ENCODE results near the gene CFAP251. TPM values are rescaled to one million over a fixed set of nuclear protein-coding genes. Genes with fewer than 3 reads are reported as not detected.
"Not testable (repeated sequence)": the region's sequence is repeated elsewhere in the genome, so short reads cannot be mapped to it uniquely, and the experiment has no call there.

Gene CFAP251
- total and polyA plus RNA-seq, 10 of the 15 experiments (the other 5 are each of a cell fraction or from before 2014, with no cell fraction given): 0.10 to 0.97 (median 0.64) TPM

DNA sequence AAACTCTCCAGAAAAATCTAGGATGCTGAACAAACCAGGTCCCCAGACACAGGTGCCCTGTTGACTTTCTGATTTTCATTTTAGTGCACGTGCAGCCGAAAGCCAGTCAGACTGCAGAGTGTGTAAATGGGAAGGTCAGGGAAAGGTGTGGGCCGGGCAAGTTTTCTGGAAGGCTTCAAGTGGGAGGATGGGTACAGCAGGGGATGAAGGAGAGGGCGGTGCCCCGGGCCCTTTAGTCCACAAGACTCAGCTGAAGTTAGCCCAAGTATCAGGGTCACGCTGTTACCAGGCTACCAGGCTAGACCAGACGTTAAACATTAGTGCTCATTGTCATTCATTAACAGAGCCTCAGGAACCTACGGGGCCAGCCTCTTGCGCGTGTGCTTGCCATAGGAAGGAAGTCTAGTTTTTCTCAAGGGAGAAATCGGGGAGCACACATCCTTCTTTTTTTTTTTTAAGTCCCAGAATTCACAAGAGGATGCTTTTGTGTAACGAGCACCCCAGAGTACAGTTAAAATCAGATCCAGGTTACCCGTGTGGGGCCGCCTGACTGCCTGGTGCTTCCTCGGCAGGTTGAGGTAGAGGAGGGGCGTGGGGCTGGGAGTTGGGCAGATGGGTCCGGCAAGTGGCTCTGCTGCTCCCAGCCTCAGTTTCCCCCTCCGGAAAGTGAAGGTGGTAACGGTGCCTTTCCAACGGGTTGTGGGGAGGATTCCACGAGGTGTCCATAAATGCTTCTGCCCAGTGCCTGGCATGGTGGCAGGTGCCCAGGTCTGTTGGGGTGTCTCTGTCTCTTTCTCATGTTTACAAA is 122.4 kb downstream of the CFAP251 start:
- intact Hi-C loops (cut with micrococcal nuclease; ENCODE audit: unreplicated experiment): no loop called here
- no peak overlapping the region for H2AFZ ChIP-seq (ENCODE audit: control insufficient read depth, low read depth, low read length)

DNA sequence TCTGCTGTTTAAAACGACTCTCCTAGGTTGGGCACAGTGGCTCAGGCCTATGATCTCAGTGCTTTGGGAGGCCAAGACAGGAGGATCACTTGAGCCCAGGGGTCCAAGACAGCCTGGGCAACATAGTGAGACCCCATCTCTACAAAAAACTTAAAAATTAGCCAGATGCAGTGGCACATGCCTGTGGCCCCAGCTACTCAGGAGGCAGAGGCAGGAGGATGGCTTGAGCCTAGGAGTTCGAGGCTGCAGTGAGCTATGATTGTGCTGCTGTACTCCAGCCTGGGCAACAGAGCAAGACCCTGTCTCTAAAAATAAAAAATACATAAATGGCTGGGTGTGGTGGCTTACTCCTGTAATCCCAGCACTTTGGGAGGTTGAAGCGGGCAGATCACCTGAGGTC is 123.1 kb downstream of the CFAP251 start:
- BruUV-seq (replicated peaks); SMC1A ChIA-PET (ENCODE audit: uncharacterized antibody, unreplicated experiment); in situ Hi-C loops (cut with MboI); H3K4me1 ChIP-seq (ENCODE audit: control insufficient read depth, insufficient read depth, low read length); H3K4me2 ChIP-seq (ENCODE audit: control insufficient read depth, insufficient read depth); CTCF ChIA-PET; POLR2A ChIA-PET; H3K79me2 ChIP-seq (ENCODE audit: control insufficient read depth, insufficient read depth, low read length); H4K20me1 ChIP-seq (ENCODE audit: control insufficient read depth, insufficient read depth); FAIRE-seq; H3K9me3 ChIP-seq (replicated peaks; ENCODE audit: control insufficient read depth, insufficient read depth, low read length); RAD21 ChIA-PET (ENCODE audit: unreplicated experiment); H3K36me3 ChIP-seq (ENCODE audit: control insufficient read depth in 2 of 2, insufficient read depth in 2 of 2, low read length in 1 of 2); H3K9ac ChIP-seq (ENCODE audit: control insufficient read depth, insufficient read depth, low read length); H2AFZ ChIP-seq (ENCODE audit: control insufficient read depth, low read depth, low read length); H3K27me3 ChIP-seq (replicated peaks in 1 of 2; ENCODE audit: control insufficient read depth in 2 of 2, insufficient read depth in 2 of 2, low read length in 1 of 2); intact Hi-C loops (cut with micrococcal nuclease; ENCODE audit: unreplicated experiment); H3K27ac ChIP-seq (ENCODE audit: control insufficient read depth, insufficient read depth); H3K4me3 ChIP-seq; ATAC-seq; DNase-seq (ENCODE audit: low read depth, low spot score): not testable (repeated sequence)
- WGBS (ENCODE audit: insufficient coverage, insufficient replicate concordance, low lambda C conversion rate, missing lambda C conversion rate): 99% methylated on average over 3 of the region's 3 CpGs

More for the DNA sequence above, 122.4 kb downstream of the CFAP251 start:
- Histone ChIP-seq H4K20me1 (ENCODE audit: control insufficient read depth, insufficient read depth) (no peaks in the 10 kb centered on the region), H3K9ac (ENCODE audit: control insufficient read depth, insufficient read depth, low read length) (no peak overlapping the region), H3K27me3 (replicated peaks in 1 of 2; ENCODE audit: control insufficient read depth in 2 of 2, insufficient read depth in 2 of 2, low read length in 1 of 2) (no peaks in the 10 kb centered on the region), H3K27ac (ENCODE audit: control insufficient read depth, insufficient read depth) (no peak overlapping the region), H3K9me3 (replicated peaks; ENCODE audit: control insufficient read depth, insufficient read depth, low read length) (no peaks in the 10 kb centered on the region), H3K36me3 (ENCODE audit: control insufficient read depth in 2 of 2, insufficient read depth in 2 of 2, low read length in 1 of 2) (no peaks in the 10 kb centered on the region; a peak in 1 of 4 replicates), H3K79me2 (ENCODE audit: control insufficient read depth, insufficient read depth, low read length) (no peaks in the 10 kb centered on the region), H3K4me3 (no peak overlapping the region), H3K4me1 (ENCODE audit: control insufficient read depth, insufficient read depth, low read length) (no peaks in the 10 kb centered on the region), H3K4me2 (ENCODE audit: control insufficient read depth, insufficient read depth) (no peak overlapping the region)
- BruUV-seq (replicated peaks): no TSS peak
- TF ChIP-seq STAT3 (IDR thresholded peaks at IDR 0.05; ENCODE audit: low read depth, low read length): no peak
- CTCF ChIA-PET: interaction anchor here (0.7 kb wide), 1 partner anchor 82 kb away, joined by 3 read pairs; no protein-coding TSS in a partner anchor
- in situ Hi-C loops (cut with MboI): no loop called here
- RAD21 ChIA-PET (ENCODE audit: unreplicated experiment): no interaction called here
- FAIRE-seq: no peak
- peak; percentile 57 for ATAC-seq
- 86% methylated on average over 21 of the region's 21 CpGs for WGBS (ENCODE audit: insufficient coverage, insufficient replicate concordance, low lambda C conversion rate, missing lambda C conversion rate)
- POLR2A ChIA-PET: no interaction called here
- DNase-seq (ENCODE audit: low read depth, low spot score): no peak
- SMC1A ChIA-PET (ENCODE audit: uncharacterized antibody, unreplicated experiment): no interaction called here

Measured in GM12878 (cell line).